Choroid plexus epithelial cell (primary cell): ENCODE data around the gene SP2.

Experiments
- DNase-seq: peaks from one replicate; pipeline ENCODE4 v3.0.0-alpha.2; 2010; ENCODE audit warnings: low read depth
- H3K4me3 ChIP-seq: 2 replicates; pipeline ENCODE4 v1.5.1; 2011; ENCODE audit warnings: low read depth, mild to moderate bottlenecking, control low read depth, low read length, moderate library complexity
- CTCF ChIP-seq: conservative IDR thresholded peaks from 2 replicates; pipeline ENCODE4 v1.5.1; 2011; ENCODE audit warnings: low read depth, mild to moderate bottlenecking, control low read depth, inconsistent platforms, low read length, moderate library complexity

The SP2 gene

GRCh38 chr17:47878203-47879027 is 17.6 kb upstream of the SP2 start:
- H3K4me3 ChIP-seq, result no peak overlapping the region
- no peak for DNase-seq
- no peak for TF ChIP-seq CTCF

- no peak overlapping the region for H3K4me3 ChIP-seq
- DNase-seq, result peak; percentile 35
- TF ChIP-seq CTCF, result no peak
Measured at GRCh38 chr17:47879028-47879585, 16.9 kb upstream of the SP2 start.

- TF ChIP-seq CTCF, result no peak
- no peak overlapping the region for H3K4me3 ChIP-seq
- no peak for DNase-seq
Measured at GRCh38 chr17:47879776-47880454, 16.1 kb upstream of the SP2 start.

GRCh38 chr17:47882247-47882646 is 13.8 kb upstream of the SP2 start:
- no peak overlapping the region for H3K4me3 ChIP-seq
- TF ChIP-seq CTCF, result no peak
- no peak for DNase-seq

GRCh38 chr17:47882695-47883588 is 13.1 kb upstream of the SP2 start:
- H3K4me3 ChIP-seq, result no peak overlapping the region
- DNase-seq, result no peak
- TF ChIP-seq CTCF, result no peak

GRCh38 chr17:47883589-47884426 is 12.2 kb upstream of the SP2 start:
- no peak for DNase-seq
- H3K4me3 ChIP-seq, result no peak overlapping the region
- TF ChIP-seq CTCF, result no peak
